SK-N-SH (cell line): ENCODE results near the gene INPP5K. TPM values are rescaled to one million over a fixed set of nuclear protein-coding genes. Genes with fewer than 3 reads are reported as not detected.
A peak's percentile ranks its signal among the peaks of the same experiment; 100 is the strongest.

Experiments
- CTCF ChIA-PET: fragments of 300-600, 350-600 bp; formaldehyde crosslinking; extraction: SDS; loops from one replicate; lab custom pipeline; 2021; lab: Yijun Ruan, JAX
- POLR2A ChIA-PET: fragments of 350-600 bp; sonication (Branson Sonifier 250); formaldehyde crosslinking; extraction: SDS; loops from one replicate; lab custom pipeline; 2020; ENCODE audit warnings: antibody characterized with exemption, inconsistent platforms; lab: Yijun Ruan, JAX
- DNase-seq: peaks from one replicate; pipeline ENCODE4 v3.0.0; 2012
- H2AFZ ChIP-seq: fragments of 200-600 bp; sonication (generic); 2 replicates; pipeline ENCODE4 v1.8.1; 2016; ENCODE audit warnings: antibody characterized with exemption, mild to moderate bottlenecking, low read depth
- H3F3A ChIP-seq: fragments of 200-600 bp; sonication (generic); replicated peaks from 2 replicates; pipeline ENCODE3; 2016; ENCODE audit warnings: antibody characterized with exemption, mild to moderate bottlenecking; ENCODE audit not compliant: insufficient read depth
- H3K27ac ChIP-seq, 2 experiments: fragments of 200-500 bp in 1 of 2; fragments of 200-600 bp in 1 of 2; sonication (Bioruptor generic) in 1 of 2; sonication (generic), shearing (Covaris generic) in 1 of 2; 2 replicates each; pipeline versions ENCODE4 v1.5.1 to v1.6.1; 2014 to 2016; ENCODE audit warnings: low read depth in 2 of 2, inconsistent platforms in 1 of 2, low read length in 1 of 2, mild to moderate bottlenecking in 1 of 2, mixed read lengths in 1 of 2
- H3K27me3 ChIP-seq: fragments of 200-600 bp; sonication (generic), shearing (Covaris generic); 2 replicates; pipeline ENCODE4 v1.6.1; 2016; ENCODE audit warnings: mixed run types; ENCODE audit not compliant: insufficient read depth
- H3K36me3 ChIP-seq, 2 experiments: fragments of 200-500 bp in 1 of 2; fragments of 200-600 bp in 1 of 2; sonication (Bioruptor generic) in 1 of 2; sonication (generic) in 1 of 2; replicated peaks in 1 of 2; 2 replicates each; pipeline versions ENCODE3 to v1.5.1; 2014 to 2016; ENCODE audit warnings: low read length in 1 of 2, mild to moderate bottlenecking in 1 of 2; ENCODE audit not compliant: insufficient read depth in 2 of 2, control insufficient read depth in 1 of 2
- H3K4me1 ChIP-seq, 2 experiments: fragments of 200-500 bp in 1 of 2; fragments of 200-600 bp in 1 of 2; sonication (Bioruptor generic) in 1 of 2; sonication (generic), shearing (Covaris generic) in 1 of 2; 2 replicates each; pipeline versions ENCODE4 v1.5.1 to v1.6.1; 2014 to 2016; ENCODE audit warnings: low read depth in 1 of 2, low read length in 1 of 2, mixed run types in 1 of 2; ENCODE audit not compliant: insufficient read depth in 2 of 2, control insufficient read depth in 1 of 2
- H3K4me2 ChIP-seq: fragments of 200-600 bp; sonication (generic), shearing (Covaris generic); 2 replicates; pipeline ENCODE4 v1.6.1; 2017; ENCODE audit warnings: mixed run types
- H3K4me3 ChIP-seq, 2 experiments: fragments of 200-500 bp in 1 of 2; fragments of 200-600 bp in 1 of 2; sonication (Bioruptor generic) in 1 of 2; sonication (generic), shearing (Covaris generic) in 1 of 2; 2 replicates each; pipeline versions ENCODE4 v1.5.1 to v1.8.1; 2014 to 2016; ENCODE audit warnings: low read depth in 2 of 2, inconsistent platforms in 1 of 2, low read length in 1 of 2, mild to moderate bottlenecking in 1 of 2, mixed read lengths in 1 of 2, moderate library complexity in 1 of 2
- H3K79me2 ChIP-seq: fragments of 200-600 bp; sonication (generic); 2 replicates; pipeline ENCODE4 v1.8.1; 2017; ENCODE audit warnings: mild to moderate bottlenecking; ENCODE audit not compliant: insufficient read depth
- H3K9ac ChIP-seq: fragments of 200-600 bp; sonication (generic); 2 replicates; pipeline ENCODE4 v1.6.1; 2017; ENCODE audit warnings: mixed run types
- H3K9me2 ChIP-seq: fragments of 200-600 bp; sonication (generic); 2 replicates; pipeline ENCODE4 v1.6.1; 2017; ENCODE audit warnings: mixed run types
- H3K9me3 ChIP-seq: fragments of 200-600 bp; sonication (generic); 2 replicates; pipeline ENCODE4 v1.6.1; 2017; ENCODE audit warnings: mixed run types, mild to moderate bottlenecking, moderate library complexity
- H4K20me1 ChIP-seq: fragments of 200-600 bp; sonication (generic); 2 replicates; pipeline ENCODE4 v1.6.1; 2017; ENCODE audit warnings: mild to moderate bottlenecking, mixed run types; ENCODE audit not compliant: insufficient read depth
- CTCF ChIP-seq: fragments of 200-600 bp; sonication (generic); IDR thresholded peaks from 2 replicates; pipeline ENCODE4 v1.6.1; 2017; ENCODE audit warnings: antibody characterized with exemption, mild to moderate bottlenecking, moderate library complexity
- EP300 ChIP-seq, 2 experiments: IDR thresholded peaks; 2 replicates each; pipeline versions ENCODE4 v1.4.0 to v1.6.1; 2012; ENCODE audit warnings: borderline replicate concordance in 1 of 2, low read depth in 1 of 2, low read length in 1 of 2
- EZH2phosphoT487 ChIP-seq: fragments of 200-600 bp; sonication (generic); IDR thresholded peaks from 2 replicates; pipeline ENCODE4 v1.6.1; 2017; ENCODE audit warnings: low read depth, mixed run types, mild to moderate bottlenecking, antibody characterized with exemption, moderate library complexity, borderline replicate concordance
- FOSL2 ChIP-seq: IDR thresholded peaks from 2 replicates; pipeline ENCODE4 v1.4.0; 2012; ENCODE audit warnings: low read depth, mild to moderate bottlenecking, moderate library complexity, borderline replicate concordance
- FOXJ3 ChIP-seq: sonication (generic); formaldehyde crosslinking; IDR thresholded peaks from 2 replicates; pipeline ENCODE4 v1.5.1; 2020; ENCODE audit warnings: mild to moderate bottlenecking, missing genetic modification reagents
- FOXM1 ChIP-seq: IDR thresholded peaks from 2 replicates; pipeline ENCODE4 v1.4.0; 2012; ENCODE audit warnings: low read depth, mild to moderate bottlenecking
- JUND ChIP-seq: IDR thresholded peaks from 2 replicates; pipeline ENCODE4 v1.4.0; 2012
- MAX ChIP-seq: IDR thresholded peaks from 2 replicates; pipeline ENCODE4 v1.4.0; 2012; ENCODE audit warnings: low read depth
- NFIC ChIP-seq: IDR thresholded peaks from 2 replicates; pipeline ENCODE4 v1.4.0; 2012; ENCODE audit warnings: borderline replicate concordance
- NRF1 ChIP-seq: IDR thresholded peaks from 2 replicates; pipeline ENCODE4 v1.6.1; 2012; ENCODE audit warnings: low read depth, mild to moderate bottlenecking, low read length
- PBX3 ChIP-seq: IDR thresholded peaks from 2 replicates; pipeline ENCODE4; 2012
- POLR2AphosphoS5 ChIP-seq: IDR thresholded peaks from 2 replicates; pipeline ENCODE4 v1.6.1; 2012; ENCODE audit warnings: low read depth, low read length
- RAD21 ChIP-seq: IDR thresholded peaks from 2 replicates; pipeline ENCODE4 v1.6.1; 2012; ENCODE audit warnings: mild to moderate bottlenecking, low read length
- RXRA ChIP-seq: IDR thresholded peaks from 2 replicates; pipeline ENCODE4 v1.4.0; 2012; ENCODE audit warnings: low read depth, mild to moderate bottlenecking, borderline replicate concordance
- SIN3A ChIP-seq: IDR thresholded peaks from 2 replicates; pipeline ENCODE4 v1.6.1; 2012; ENCODE audit warnings: low read depth, mild to moderate bottlenecking, low read length, moderate library complexity, borderline replicate concordance
- TEAD4 ChIP-seq: IDR thresholded peaks from 2 replicates; pipeline ENCODE4 v1.4.0; 2012; ENCODE audit warnings: mild to moderate bottlenecking, borderline replicate concordance; ENCODE audit not compliant: insufficient read depth
- YY1 ChIP-seq: IDR thresholded peaks from 2 replicates; pipeline ENCODE4 v1.4.0; 2012; ENCODE audit warnings: low read depth, mild to moderate bottlenecking
- WGBS: methylation state at CpG from one replicate; pipeline ENCODE4 v1.1.6; 2017; ENCODE audit warnings: low lambda C conversion rate; 5-methylcytosine and 5-hydroxymethylcytosine counted together
- polyA plus RNA-seq, 3 experiments: library from polyadenylated mRNA; depleted of rRNA; stranded (reverse); fragments of >200 nt; gene quantifications; 2 replicates each; pipeline ENCODE4 v1.2.3, GENCODE V29; 2012
- TF ChIP-seq, protein P1 (sequence below): fragments of 150-350 bp; IDR thresholded peaks from 2 replicates; pipeline ENCODE4 v1.6.1; 2017; ENCODE audit warnings: antibody characterized with exemption, low read length, low read depth, borderline replicate concordance

INPP5K gene
- polyA plus RNA-seq, 1 of the 3 experiments (the other 2 are of a cell fraction), result 26.2 TPM

- CTCF ChIA-PET, result interaction anchor here (1.0 to 1.8 kb wide), 2 partner anchors 13 to 196 kb away, joined by 4 to 11 read pairs; no protein-coding TSS in a partner anchor
- POLR2A ChIA-PET, result interaction anchor here (0.6 kb wide), 1 partner anchor 37 kb away, joined by 4 read pairs; no protein-coding TSS in a partner anchor
- Histone ChIP-seq H3K4me2 (peak overlapping the region; percentile 99), H3K36me3 (peaks cover 6 to 8% of the 10 kb centered on the region in 2 experiments), H3K9me2 (no peaks in the 10 kb centered on the region), H3F3A (no peaks in the 10 kb centered on the region), H3K27me3 (no peaks in the 10 kb centered on the region), H3K9me3 (no peaks in the 10 kb centered on the region), H3K9ac (peak overlapping the region; percentile 85), H3K79me2 (peaks cover 60% of the 10 kb centered on the region), H3K27ac (no peak overlapping the region), H3K4me1 (peaks cover 0 to 22% of the 10 kb centered on the region in 2 experiments; a peak in 1 of 4 replicates), H3K4me3 (peak overlapping the region; percentile 67 to 79), H4K20me1 (peaks cover 53% of the 10 kb centered on the region), H2AFZ (no peak overlapping the region)
- WGBS, result 82% methylated on average over 7 of the region's 7 CpGs
- TF ChIP-seq EZH2phosphoT487, result no peak
- no peak for TF ChIP-seq MAX
- TF ChIP-seq POLR2AphosphoS5, result no peak
- no peak for TF ChIP-seq RXRA
- no peak for TF ChIP-seq CTCF
- no peak for TF ChIP-seq RAD21
- no peak for TF ChIP-seq JUND
- no peak for TF ChIP-seq YY1
- no peak for DNase-seq
These were observed 44.5 kb upstream of the INPP5K start for GRCh38 chr17:1560858-1561355.

DNA sequence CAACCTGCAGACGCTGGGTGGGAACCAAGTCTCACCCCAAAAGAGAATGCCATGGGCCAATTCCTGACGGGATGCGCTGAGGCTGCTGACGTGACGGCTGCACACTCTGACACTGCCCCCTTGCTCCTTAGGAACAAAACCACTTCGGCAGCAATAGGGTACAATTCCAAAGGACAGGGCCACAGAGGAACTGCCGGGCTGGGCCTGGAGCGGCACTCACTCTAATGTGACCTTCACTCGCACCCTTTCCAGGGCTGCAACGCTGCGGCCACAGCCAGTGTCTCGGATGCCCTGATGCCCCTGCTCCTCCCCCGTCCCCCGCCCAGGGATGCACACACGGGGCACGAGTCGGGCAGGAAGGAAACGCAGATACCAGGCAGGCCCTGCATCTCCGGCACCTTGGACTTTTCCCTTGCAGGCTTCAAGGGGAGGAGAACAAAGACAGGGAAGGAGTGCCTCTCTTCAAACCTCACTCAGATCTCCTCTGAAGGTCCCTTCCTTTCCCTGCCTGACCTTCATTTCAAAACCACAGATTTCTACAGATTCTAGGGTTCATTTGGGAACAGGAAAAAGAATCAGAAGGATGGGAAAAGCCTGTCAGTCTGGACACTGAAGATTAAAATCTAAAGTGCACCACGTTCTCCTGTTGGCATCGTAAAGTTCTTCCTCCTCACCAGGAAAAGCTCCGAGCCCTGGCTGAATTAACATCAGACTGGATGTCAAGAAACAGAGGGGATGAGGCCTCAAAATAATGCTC lies 43.9 kb upstream of the INPP5K start:
- peaks cover 60% of the 10 kb centered on the region for H4K20me1 ChIP-seq
- ChIA-PET CTCF (interaction anchor here (1.0 to 1.8 kb wide), 2 partner anchors 14 to 195 kb away, joined by 4 to 11 read pairs; no protein-coding TSS in a partner anchor), POLR2A (interaction anchor here (0.6 kb wide), 1 partner anchor 37 kb away, joined by 4 read pairs; no protein-coding TSS in a partner anchor)
- no peak overlapping the region for H3K9ac ChIP-seq
- no peak overlapping the region for H3K4me3 ChIP-seq
- DNase-seq, result no peak
- no peak for TF ChIP-seq SIN3A
- TF ChIP-seq YY1, result no peak
- TF ChIP-seq FOXM1, result no peak
- no peak for TF ChIP-seq NRF1
- TF ChIP-seq NFIC, result no peak
- TF ChIP-seq PBX3, result no peak
- TF ChIP-seq, protein P1, sequence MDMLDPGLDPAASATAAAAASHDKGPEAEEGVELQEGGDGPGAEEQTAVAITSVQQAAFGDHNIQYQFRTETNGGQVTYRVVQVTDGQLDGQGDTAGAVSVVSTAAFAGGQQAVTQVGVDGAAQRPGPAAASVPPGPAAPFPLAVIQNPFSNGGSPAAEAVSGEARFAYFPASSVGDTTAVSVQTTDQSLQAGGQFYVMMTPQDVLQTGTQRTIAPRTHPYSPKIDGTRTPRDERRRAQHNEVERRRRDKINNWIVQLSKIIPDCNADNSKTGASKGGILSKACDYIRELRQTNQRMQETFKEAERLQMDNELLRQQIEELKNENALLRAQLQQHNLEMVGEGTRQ, result no peak
- TF ChIP-seq FOXJ3 (CRISPR knock-in tag), result no peak
- TF ChIP-seq POLR2AphosphoS5, result no peak
- TF ChIP-seq EP300 (IDR thresholded peaks at IDR 0.05; ENCODE audit: borderline replicate concordance in 1 of 2, low read depth in 1 of 2, low read length in 1 of 2), result no peak
- no peak for TF ChIP-seq EZH2phosphoT487
- no peak for TF ChIP-seq FOSL2
- no peak for TF ChIP-seq TEAD4
- TF ChIP-seq JUND, result no peak
- H3K79me2 ChIP-seq, result peaks cover 66% of the 10 kb centered on the region
- no peak overlapping the region for H2AFZ ChIP-seq
- no peaks in the 10 kb centered on the region for H3F3A ChIP-seq
- peaks cover 6 to 14% of the 10 kb centered on the region in 2 experiments for H3K36me3 ChIP-seq
- H3K4me2 ChIP-seq, result peak overlapping the region; percentile 99; the same call in 1 of the 2 replicates
- H3K27ac ChIP-seq, result no peak overlapping the region
- peaks cover 0 to 26% of the 10 kb centered on the region in 2 experiments; a peak in 1 of 4 replicates for H3K4me1 ChIP-seq
- H3K9me2 ChIP-seq, result no peaks in the 10 kb centered on the region
- H3K27me3 ChIP-seq, result no peaks in the 10 kb centered on the region
- 91% methylated on average over 19 of the region's 22 CpGs for WGBS
- no peaks in the 10 kb centered on the region for H3K9me3 ChIP-seq
